Heart right ventricle (tissue), 16 donors: ENCODE data around the gene DOCK9. TPM values are rescaled to one million over a fixed set of nuclear protein-coding genes. Genes with fewer than 3 reads are reported as not detected.

Experiments
- ATAC-seq, 8 donors: fragments of 200-7000 bp; cut with Tn5 transposase; one replicate each; pipeline ENCODE4 v1.9.1; 2020; ENCODE audit warnings: mild to moderate bottlenecking in 8 of 8, moderate library complexity in 8 of 8, moderate number of reproducible peaks in 1 of 8
- DNase-seq, 2 donors: peaks; one replicate each; pipeline ENCODE4 v3.0.0-alpha.2; 2020
- H3K27ac ChIP-seq, 10 donors: fragments of 200-600 bp; sonication (generic) in 2 of 10; one replicate each; pipeline versions ENCODE4 v1.5.0 to v1.8.0; 2020 to 2022; ENCODE audit warnings: mild to moderate bottlenecking in 3 of 10
- H3K27me3 ChIP-seq, 7 donors: fragments of 200-600 bp; one replicate each; pipeline ENCODE4 v1.8.0; 2021 to 2022; ENCODE audit warnings: mild to moderate bottlenecking in 2 of 7
- H3K36me3 ChIP-seq, 9 donors: fragments of 200-600 bp; sonication (generic) in 1 of 9; one replicate each; pipeline versions ENCODE4 v1.5.0 to v1.8.0; 2020 to 2022; ENCODE audit warnings: mild to moderate bottlenecking in 2 of 9
- H3K4me1 ChIP-seq, 9 donors: fragments of 200-600 bp; sonication (generic) in 1 of 9; one replicate each; pipeline versions ENCODE4 v1.5.0 to v1.8.0; 2020 to 2022; ENCODE audit warnings: mild to moderate bottlenecking in 4 of 9
- H3K4me3 ChIP-seq, 10 donors: fragments of 200-600 bp; sonication (generic) in 2 of 10; one replicate each; pipeline versions ENCODE4 v1.5.0 to v1.8.0; 2020 to 2022; ENCODE audit warnings: mild to moderate bottlenecking in 7 of 10, moderate library complexity in 2 of 10
- H3K9me3 ChIP-seq, 11 donors: fragments of 200-600 bp in 10 of 11; sonication (generic) in 2 of 11; one replicate each; pipeline versions ENCODE4 v1.5.0 to v1.8.0; 2013 to 2022; ENCODE audit warnings: mild to moderate bottlenecking in 2 of 11, control low read depth in 1 of 11, moderate library complexity in 1 of 11
- WGBS, 2 donors: extraction: QIAGEN DNeasy Blood & Tissue Kit; methylation state at CpG; one replicate each; pipeline ENCODE4 v1.1.7; 2013; ENCODE audit warnings: inconsistent platforms in 1 of 2; 5-methylcytosine and 5-hydroxymethylcytosine counted together
- intact Hi-C, 10 donors: fragments of 100-400 bp; cut with DNase I; formaldehyde crosslinking; loops; one replicate each; pipeline versions ENCODE4 v1.11.1 to v1.14.2; 2022
- polyA plus RNA-seq, 2 donors: library from polyadenylated mRNA; stranded (reverse); fragments of 200-250 nt; gene quantifications; one replicate each; pipeline ENCODE4 v1.2.3, GENCODE V29; 2013
- total RNA-seq, 10 donors: library from RNA; stranded (reverse); fragmentation: NEBNext Ultra II Directional in 3 of 10; extraction: Animal tissue kit (Norgen Biotek cat#: 25700) in 3 of 10; gene quantifications; one replicate each; pipeline versions ENCODE4 v1.2.1 to v1.2.4, GENCODE V29; 2021 to 2023
- TF ChIP-seq, protein P1 (sequence below), 9 donors: fragments of 200-600 bp; sonication (generic) in 2 of 9; IDR thresholded peaks; one replicate each; pipeline versions ENCODE4 v1.5.0 to v1.8.0; 2021 to 2022; ENCODE audit warnings: antibody characterized with exemption in 9 of 9, mild to moderate bottlenecking in 5 of 9, moderate library complexity in 1 of 9
- donor health status: Arrhythmogenic right ventricular cardiomyopathy.
- donor health status: ischemic (EF 13 %, LVEDD 7.1; RV severe dilation, severe dysfunction).
- donor health status: healthy with polysubstance abuse.
- donor health status: DM: no; HTN: yes; CAD: no.
- donor health status: DM: no; HTN: no; CAD: no.
- donor health status: ischemic (EF 25% LVEDD 6.9; RV normal size, moderate dysfunction).
- donor health status: ischemic (EF 25% LVEDD 5.7; RV mildly dilated, moderate dysfunction).
- donor health status: healthy.
- donor health status: DM: yes; HTN: yes; CAD: no.
- donor health status: Ischemic cardiomyopathy.
- donor health status: ischemic (EF 35%, LVEDD 5.7; RV mildly dilated, moderate dysfunction).
- donor health status: nonischemic (EF 11% LVEDD 7.7; RV severe dilation, severe dysfunction).
- donor health status: DM: yes; HTN: yes; CAD: no.
- donor health status: PGD.
- donor health status: ischemic (EF 29% LVEDD 5.4; RV normal size, mild dysfunction).
- donor health status: nonischemic (EF 23%, LVEDD 6.1; RV moderate dilation, normal function).

The DOCK9 gene
- total and polyA plus RNA-seq, 12 donors, result 31.6 to 73.7 (median 43.4) TPM

GRCh38 chr13:98866882-98867281 lies 111.0 kb downstream of the DOCK9 start:
- intact Hi-C loops, result no loop called here
- Histone ChIP-seq H3K27ac (no peak overlapping the region), H3K4me1 (peaks cover 0 to 9% (median 0%) of the 10 kb centered on the region in 9 donors), H3K4me3 (no peak overlapping the region), H3K9me3 (no peaks in the 10 kb centered on the region), H3K36me3 (peaks cover 0 to 96% (median 25%) of the 10 kb centered on the region in 9 donors), H3K27me3 (no peaks in the 10 kb centered on the region)
- TF ChIP-seq, protein P1, sequence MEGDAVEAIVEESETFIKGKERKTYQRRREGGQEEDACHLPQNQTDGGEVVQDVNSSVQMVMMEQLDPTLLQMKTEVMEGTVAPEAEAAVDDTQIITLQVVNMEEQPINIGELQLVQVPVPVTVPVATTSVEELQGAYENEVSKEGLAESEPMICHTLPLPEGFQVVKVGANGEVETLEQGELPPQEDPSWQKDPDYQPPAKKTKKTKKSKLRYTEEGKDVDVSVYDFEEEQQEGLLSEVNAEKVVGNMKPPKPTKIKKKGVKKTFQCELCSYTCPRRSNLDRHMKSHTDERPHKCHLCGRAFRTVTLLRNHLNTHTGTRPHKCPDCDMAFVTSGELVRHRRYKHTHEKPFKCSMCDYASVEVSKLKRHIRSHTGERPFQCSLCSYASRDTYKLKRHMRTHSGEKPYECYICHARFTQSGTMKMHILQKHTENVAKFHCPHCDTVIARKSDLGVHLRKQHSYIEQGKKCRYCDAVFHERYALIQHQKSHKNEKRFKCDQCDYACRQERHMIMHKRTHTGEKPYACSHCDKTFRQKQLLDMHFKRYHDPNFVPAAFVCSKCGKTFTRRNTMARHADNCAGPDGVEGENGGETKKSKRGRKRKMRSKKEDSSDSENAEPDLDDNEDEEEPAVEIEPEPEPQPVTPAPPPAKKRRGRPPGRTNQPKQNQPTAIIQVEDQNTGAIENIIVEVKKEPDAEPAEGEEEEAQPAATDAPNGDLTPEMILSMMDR (IDR thresholded peaks at IDR 0.05), result no peak
- WGBS, 2 donors, result 95 to 100% methylated on average over 1 of the region's 1 CpG
- ATAC-seq (no peak), DNase-seq (no peak)

DNA sequence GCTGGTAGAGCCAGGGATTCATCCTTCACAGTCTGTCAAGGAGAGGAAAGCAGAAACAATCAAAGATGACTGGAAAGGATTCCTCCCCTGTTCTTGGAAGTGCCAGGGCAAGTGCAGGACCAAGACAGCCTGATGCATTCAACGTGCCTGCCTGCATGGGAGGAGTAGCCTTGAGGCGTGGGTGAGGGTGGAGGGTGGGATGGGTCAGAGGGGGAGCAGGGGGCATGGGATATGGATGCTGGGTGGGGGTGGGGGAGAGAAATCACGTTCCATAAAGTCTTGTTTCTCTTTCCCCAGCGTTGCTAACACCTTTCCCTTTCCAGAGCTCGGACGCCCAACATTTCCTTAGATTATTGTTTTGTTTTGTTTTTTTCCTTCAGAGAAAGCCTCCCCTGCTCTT lies 117.4 kb downstream of the DOCK9 start:
- no peak for DNase-seq
- intact Hi-C loops, result no loop called here
- Histone ChIP-seq H3K4me1 (peaks cover 0 to 13% (median 0%) of the 10 kb centered on the region in 9 donors), H3K27me3 (no peaks in the 10 kb centered on the region), H3K27ac (no peak overlapping the region), H3K9me3 (no peaks in the 10 kb centered on the region), H3K4me3 (no peak overlapping the region), H3K36me3 (peaks cover 0 to 100% (median 32%) of the 10 kb centered on the region in 9 donors)
- TF ChIP-seq, protein P1 (IDR thresholded peaks at IDR 0.05), result no peak
- ATAC-seq, result peak in 3 of 8 donors; percentile 15 to 40 (median 17)
- WGBS, 2 donors, result 56 to 57% methylated on average over 6 of the region's 6 CpGs

DNA sequence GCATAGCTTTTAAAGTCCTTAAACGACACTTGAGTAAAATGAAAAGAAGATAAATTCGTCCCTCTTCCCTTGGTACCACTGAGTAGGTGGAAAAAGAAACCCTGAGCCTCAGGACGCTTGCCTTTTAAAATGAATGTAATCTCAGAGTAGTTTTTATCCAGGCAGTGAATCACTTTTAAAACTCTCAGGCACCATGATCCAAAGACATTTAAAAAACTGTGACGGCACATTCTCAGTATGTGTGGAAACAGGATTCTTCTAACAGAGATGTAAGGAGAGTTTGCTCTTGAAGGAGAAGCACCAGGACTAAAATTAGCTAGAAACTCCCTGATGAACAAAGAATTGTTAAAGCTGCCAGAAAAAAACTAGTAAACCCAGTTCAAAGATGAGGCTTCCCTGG lies 119.7 kb downstream of the DOCK9 start:
- 86 to 94% methylated on average over 4 of the region's 4 CpGs for WGBS, 2 donors
- intact Hi-C loops, result no loop called here
- Histone ChIP-seq H3K4me1 (peaks cover 0 to 13% (median 0%) of the 10 kb centered on the region in 9 donors), H3K27me3 (no peaks in the 10 kb centered on the region), H3K9me3 (no peaks in the 10 kb centered on the region), H3K36me3 (peaks cover 0 to 100% (median 40%) of the 10 kb centered on the region in 9 donors), H3K27ac (no peak overlapping the region), H3K4me3 (no peak overlapping the region)
- DNase-seq, result no peak
- no peak for ATAC-seq
- TF ChIP-seq, protein P1 (IDR thresholded peaks at IDR 0.05), result no peak

DNA sequence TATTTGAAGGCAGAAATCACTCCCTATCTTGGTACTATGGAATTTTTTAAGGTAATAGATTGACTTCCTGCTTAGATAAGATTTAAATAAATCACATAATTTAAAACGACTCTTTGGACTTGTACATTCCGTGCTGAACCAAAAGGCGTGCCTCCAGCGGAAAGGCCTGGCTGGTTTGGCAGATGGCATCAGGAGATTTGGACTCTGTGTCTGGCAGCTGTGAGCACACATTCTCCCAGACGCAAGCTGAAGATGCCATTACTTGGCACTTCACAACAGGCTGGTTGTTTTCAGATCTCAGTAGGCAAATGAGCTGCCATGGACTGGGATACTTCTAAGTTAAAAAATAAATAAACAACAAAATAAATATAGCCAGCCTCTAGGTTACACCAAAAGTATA lies 120.9 kb downstream of the DOCK9 start:
- Histone ChIP-seq H3K27ac (peak overlapping the region in 1 of 10 donors; percentile 13), H3K9me3 (no peaks in the 10 kb centered on the region), H3K27me3 (no peaks in the 10 kb centered on the region), H3K4me1 (peaks cover 0 to 13% (median 0%) of the 10 kb centered on the region in 9 donors), H3K36me3 (peaks cover 0 to 100% (median 28%) of the 10 kb centered on the region in 9 donors), H3K4me3 (no peak overlapping the region)
- TF ChIP-seq, protein P1 (IDR thresholded peaks at IDR 0.05), result no peak
- 64 to 73% methylated on average over 5 of the region's 5 CpGs for WGBS, 2 donors
- peak in 1 of 8 donors; percentile 56 for ATAC-seq
- DNase-seq, result no peak
- intact Hi-C loops, result no loop called here
